GM08714 (cell line): ENCODE results near the gene NLRP12.

Experiments
- H3K4me3 ChIP-seq: fragments of 200-500 bp; sonication (Bioruptor generic); 2 replicates; pipeline ENCODE4 v1.5.1; 2014; ENCODE audit warnings: mild to moderate bottlenecking, low read length, inconsistent platforms
- ZNF274 ChIP-seq: IDR thresholded peaks from 2 replicates; pipeline ENCODE4 v1.6.1; 2012; ENCODE audit warnings: mild to moderate bottlenecking, low read depth, low read length

Gene NLRP12, protein sequence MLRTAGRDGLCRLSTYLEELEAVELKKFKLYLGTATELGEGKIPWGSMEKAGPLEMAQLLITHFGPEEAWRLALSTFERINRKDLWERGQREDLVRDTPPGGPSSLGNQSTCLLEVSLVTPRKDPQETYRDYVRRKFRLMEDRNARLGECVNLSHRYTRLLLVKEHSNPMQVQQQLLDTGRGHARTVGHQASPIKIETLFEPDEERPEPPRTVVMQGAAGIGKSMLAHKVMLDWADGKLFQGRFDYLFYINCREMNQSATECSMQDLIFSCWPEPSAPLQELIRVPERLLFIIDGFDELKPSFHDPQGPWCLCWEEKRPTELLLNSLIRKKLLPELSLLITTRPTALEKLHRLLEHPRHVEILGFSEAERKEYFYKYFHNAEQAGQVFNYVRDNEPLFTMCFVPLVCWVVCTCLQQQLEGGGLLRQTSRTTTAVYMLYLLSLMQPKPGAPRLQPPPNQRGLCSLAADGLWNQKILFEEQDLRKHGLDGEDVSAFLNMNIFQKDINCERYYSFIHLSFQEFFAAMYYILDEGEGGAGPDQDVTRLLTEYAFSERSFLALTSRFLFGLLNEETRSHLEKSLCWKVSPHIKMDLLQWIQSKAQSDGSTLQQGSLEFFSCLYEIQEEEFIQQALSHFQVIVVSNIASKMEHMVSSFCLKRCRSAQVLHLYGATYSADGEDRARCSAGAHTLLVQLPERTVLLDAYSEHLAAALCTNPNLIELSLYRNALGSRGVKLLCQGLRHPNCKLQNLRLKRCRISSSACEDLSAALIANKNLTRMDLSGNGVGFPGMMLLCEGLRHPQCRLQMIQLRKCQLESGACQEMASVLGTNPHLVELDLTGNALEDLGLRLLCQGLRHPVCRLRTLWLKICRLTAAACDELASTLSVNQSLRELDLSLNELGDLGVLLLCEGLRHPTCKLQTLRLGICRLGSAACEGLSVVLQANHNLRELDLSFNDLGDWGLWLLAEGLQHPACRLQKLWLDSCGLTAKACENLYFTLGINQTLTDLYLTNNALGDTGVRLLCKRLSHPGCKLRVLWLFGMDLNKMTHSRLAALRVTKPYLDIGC

DNA sequence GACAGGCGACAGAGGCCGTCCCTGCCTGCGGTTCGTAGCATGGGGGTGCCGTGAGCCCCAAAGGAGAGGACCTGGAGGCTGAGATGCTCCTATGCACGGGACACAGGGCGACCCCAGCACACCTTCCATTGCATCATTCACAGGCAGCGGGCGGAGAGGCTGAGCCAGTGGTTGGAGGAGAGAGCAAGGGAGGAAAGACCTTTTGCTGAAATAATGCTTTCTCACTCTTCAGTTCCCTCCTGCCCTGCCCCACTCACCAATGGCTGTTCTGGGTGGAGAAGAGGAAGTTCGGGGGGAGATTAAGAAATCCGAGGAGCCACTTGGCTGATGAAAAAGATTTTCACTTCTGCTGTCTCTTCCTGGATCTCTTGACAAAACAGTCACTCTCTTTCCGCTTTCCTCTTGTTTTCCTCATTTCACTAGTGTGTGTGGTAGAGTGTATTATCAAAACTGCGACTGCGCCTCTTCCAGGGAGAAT, at the start of gene NLRP12:
TSS of gene NLRP12 (minus strand) at position 181 of the 478 bp plus-strand sequence. CDS start at position 41, 140 bp downstream.
- no peak within 1 kb of the TSS for H3K4me3 ChIP-seq
- TF ChIP-seq ZNF274 = no peak

GRCh38 chr19:53872762-53873161, 48.6 kb upstream of the NLRP12 start:
- TF ChIP-seq ZNF274 = no peak
- no peak overlapping the region for H3K4me3 ChIP-seq

DNA sequence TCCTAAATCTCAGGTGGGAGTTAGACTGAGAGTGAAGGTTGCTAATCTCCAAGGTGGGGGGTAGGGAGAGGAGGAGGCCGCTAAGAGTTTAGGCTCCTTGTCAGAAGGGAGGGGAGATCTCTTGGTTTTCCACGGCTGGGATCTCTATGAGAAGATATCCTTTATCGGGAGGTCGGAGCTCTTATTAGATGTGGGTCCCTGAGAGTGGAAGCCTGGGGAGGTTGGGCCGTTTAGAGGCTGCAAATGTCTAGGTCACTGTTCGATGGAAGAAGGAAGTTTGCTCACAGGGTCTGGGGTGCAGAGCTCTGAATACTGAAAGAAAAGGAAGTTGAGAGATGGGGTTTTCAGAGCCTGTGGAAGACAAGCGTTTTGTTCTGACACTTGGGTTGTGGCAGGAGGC, 47.3 kb upstream of the NLRP12 start:
- TF ChIP-seq ZNF274 = no peak
- no peak overlapping the region for H3K4me3 ChIP-seq

GRCh38 chr19:53870485-53870844, 46.4 kb upstream of the NLRP12 start:
- peak overlapping the region; percentile 30; the same call in 1 of the 2 replicates for H3K4me3 ChIP-seq
- no peak for TF ChIP-seq ZNF274

DNA sequence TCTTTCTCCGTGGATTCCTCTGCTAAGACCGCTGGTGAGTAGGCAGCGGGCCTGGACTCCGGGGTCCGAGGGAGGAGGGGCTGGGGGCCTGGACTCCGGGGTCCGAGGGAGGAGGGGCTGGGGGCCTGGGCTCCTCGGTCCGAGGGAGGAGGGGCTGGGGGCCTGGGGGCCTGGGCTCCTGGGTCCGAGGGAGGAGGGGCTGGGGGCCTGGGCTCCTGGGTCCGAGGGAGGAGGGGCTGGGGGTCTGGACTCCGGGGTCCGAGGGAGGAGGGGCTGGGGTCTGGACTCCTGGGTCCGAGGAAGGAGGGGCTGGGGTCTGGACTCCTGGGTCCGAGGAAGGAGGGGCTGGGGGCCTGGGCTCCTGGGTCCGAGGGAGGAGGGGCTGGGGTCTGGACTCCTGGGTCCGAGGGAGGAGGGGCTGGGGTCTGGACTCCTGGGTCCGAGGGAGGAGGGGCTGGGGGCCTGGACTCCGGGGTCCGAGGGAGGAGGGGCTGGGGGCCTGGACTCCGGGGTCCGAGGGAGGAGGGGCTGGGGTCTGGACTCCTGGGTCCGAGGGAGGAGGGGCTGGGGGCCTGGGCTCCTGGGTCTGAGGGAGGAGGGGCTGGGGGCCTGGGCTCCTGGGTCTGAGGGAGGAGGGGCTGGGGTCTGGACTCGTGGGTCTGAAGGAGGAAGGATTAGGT, 45.8 kb upstream of the NLRP12 start:
- peak overlapping the region; percentile 62 for H3K4me3 ChIP-seq

DNA sequence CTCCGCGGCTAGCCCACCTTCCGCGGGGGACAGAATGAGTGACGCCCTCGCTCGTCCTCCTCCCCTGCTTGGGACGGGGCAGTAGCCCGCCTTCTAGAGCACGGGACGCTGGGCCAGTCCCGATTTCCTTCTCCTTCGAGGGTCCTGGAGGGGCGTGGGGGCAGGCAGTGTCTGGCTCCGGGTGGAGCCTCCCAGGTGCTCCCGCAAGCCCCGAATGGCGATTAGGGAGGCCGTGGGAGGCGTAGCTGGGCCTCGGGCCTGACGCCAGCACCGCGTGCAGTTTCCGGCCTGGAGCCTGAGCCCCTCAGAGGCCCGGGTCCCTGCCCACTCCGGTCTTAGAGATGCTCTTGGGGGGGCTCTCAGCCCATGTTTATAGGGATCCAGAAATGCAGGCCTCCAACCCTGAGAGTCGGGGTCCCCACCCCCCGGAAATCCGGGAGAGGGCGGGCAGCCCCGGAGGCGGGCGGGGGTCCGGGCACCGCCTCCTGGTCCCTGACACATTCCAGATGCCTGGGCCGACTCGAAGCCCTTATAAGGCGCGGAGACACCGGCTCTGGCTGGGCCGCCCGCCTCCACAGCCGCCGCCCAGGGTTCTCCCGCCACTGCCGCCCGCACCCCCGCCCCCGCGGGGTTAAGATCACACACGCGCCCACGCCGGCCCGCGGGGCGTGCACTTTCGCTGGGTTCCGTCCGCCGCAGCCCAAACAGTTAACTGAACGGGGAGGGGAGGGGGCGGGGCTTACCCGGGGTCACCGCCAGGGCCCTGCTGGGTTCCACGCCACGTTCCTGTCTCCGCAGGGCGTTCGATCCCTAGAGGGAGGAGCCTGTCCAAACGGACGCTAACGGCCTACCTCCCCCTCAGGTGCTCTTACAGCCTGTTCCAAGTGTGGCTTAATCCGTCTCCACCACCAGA, 45.0 kb upstream of the NLRP12 start:
- H3K4me3 ChIP-seq = peak overlapping the region; percentile 62
- TF ChIP-seq ZNF274 = no peak

GRCh38 chr19:53868091-53868891, 44.2 kb upstream of the NLRP12 start:
- no peak for TF ChIP-seq ZNF274
- peak overlapping the region; percentile 62 for H3K4me3 ChIP-seq

DNA sequence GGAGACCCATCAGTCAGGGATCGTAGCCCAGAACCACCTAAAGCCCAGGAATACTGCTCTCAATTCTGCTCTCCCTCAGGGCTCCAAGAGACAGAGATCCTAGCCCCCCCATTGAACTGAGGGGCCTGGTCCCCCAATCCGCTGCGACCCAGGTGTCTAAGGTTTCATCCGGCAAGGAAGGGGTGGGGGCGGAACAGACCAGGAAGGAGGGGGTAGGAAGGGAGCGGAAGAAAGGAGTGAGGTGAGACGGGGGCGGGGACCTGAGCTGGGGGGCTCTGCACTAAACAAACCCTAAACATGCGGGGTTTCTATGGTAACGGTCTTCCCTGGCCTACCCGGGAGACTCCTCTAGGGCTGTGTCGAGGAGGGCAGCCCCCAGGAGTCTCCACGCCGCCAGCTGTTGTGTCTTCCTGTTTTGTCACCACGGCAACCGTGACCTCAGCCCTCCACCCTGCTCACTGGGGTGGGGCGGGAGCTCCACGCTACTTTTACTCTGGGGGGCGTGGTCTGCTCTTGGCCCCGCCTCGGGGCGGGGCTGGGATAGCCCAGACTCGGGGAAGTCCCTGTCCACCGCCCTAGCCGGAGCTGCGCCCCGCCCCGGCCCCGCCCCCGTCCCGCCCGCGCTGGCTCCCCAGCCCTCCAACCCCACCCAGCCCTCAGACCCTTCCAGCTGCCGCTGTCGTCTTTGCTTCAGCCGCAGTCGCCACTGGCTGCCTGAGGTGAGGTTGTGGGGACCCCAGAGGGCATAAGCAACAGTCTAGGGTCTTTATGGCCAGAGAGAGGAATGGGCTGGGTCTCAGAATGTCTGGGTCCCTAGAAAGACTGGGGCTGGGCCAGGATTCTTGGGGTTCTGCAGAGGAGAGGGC, 43.3 kb upstream of the NLRP12 start, which contains the start of gene MYADM:
TSS of gene MYADM (plus strand) at position 659 of the 866 bp plus-strand sequence. CDS start 5,647 bp downstream, outside the sequence.
- TF ChIP-seq ZNF274 = no peak
- H3K4me3 ChIP-seq = peak within 1 kb of the TSS; percentile 62

GRCh38 chr19:53866865-53867224, 42.7 kb upstream of the NLRP12 start:
- H3K4me3 ChIP-seq = no peak overlapping the region
- TF ChIP-seq ZNF274 = no peak

- no peak for TF ChIP-seq ZNF274
- H3K4me3 ChIP-seq = peak overlapping the region; percentile 3; the same call in 1 of the 2 replicates
Measured at GRCh38 chr19:53865918-53866864, 42.1 kb upstream of the NLRP12 start.
